Lower leg skin (tissue), 3 donors: ENCODE data around the gene KCNMB2.

ENCODE experiments used
- POLR2A ChIP-seq, 2 donors: fragments of 450-650 bp; IDR thresholded peaks; one replicate each; pipeline ENCODE4 v1.6.1; 2016 to 2017; ENCODE audit warnings: antibody characterized with exemption in 2 of 2, mild to moderate bottlenecking in 1 of 2, moderate library complexity in 1 of 2
- TF ChIP-seq, protein P1 (sequence below), 3 donors: fragments of 450-650 bp; IDR thresholded peaks; one replicate each; pipeline ENCODE4 v1.5.1; 2016; ENCODE audit warnings: antibody characterized with exemption in 3 of 3, mild to moderate bottlenecking in 3 of 3, moderate library complexity in 2 of 3

DNA sequence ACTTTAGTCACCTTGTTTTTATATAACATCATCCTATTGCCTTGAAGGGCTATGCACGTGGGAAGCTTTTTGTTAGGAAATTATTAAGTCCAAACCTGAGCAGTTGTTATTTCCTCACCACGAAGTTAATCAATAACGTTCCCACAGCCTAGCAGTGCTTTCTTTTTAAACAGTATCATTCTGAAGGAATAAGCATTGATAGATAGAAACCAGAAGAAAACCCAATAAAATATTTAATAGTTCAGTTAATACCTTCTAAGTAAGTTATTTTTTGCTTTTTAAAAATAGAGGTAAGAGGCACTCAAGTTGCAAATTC is 149.3 kb downstream of the KCNMB2 start:
- TF ChIP-seq, protein P1, sequence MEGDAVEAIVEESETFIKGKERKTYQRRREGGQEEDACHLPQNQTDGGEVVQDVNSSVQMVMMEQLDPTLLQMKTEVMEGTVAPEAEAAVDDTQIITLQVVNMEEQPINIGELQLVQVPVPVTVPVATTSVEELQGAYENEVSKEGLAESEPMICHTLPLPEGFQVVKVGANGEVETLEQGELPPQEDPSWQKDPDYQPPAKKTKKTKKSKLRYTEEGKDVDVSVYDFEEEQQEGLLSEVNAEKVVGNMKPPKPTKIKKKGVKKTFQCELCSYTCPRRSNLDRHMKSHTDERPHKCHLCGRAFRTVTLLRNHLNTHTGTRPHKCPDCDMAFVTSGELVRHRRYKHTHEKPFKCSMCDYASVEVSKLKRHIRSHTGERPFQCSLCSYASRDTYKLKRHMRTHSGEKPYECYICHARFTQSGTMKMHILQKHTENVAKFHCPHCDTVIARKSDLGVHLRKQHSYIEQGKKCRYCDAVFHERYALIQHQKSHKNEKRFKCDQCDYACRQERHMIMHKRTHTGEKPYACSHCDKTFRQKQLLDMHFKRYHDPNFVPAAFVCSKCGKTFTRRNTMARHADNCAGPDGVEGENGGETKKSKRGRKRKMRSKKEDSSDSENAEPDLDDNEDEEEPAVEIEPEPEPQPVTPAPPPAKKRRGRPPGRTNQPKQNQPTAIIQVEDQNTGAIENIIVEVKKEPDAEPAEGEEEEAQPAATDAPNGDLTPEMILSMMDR (IDR thresholded peaks at IDR 0.05): no peak
- TF ChIP-seq POLR2A (IDR thresholded peaks at IDR 0.05): no peak
